Ammon's horn (tissue), 1 donor: Measurements from ENCODE around the gene TNRC18.
"Not testable (repeated sequence)": the region's sequence is repeated elsewhere in the genome, so short reads cannot be mapped to it uniquely, and the experiment has no call there.

Experiments
- DNase-seq: peaks from one replicate; pipeline ENCODE4 v3.0.0-alpha.2; 2016; ENCODE audit warnings: low spot score

TNRC18 gene

GRCh38 chr7:5291301-5291700 is 132.3 kb downstream of the TNRC18 start:
- DNase-seq: no peak

GRCh38 chr7:5289355-5289754 is 134.3 kb downstream of the TNRC18 start:
- DNase-seq: no peak

GRCh38 chr7:5288560-5288959 is 135.1 kb downstream of the TNRC18 start:
- DNase-seq: not testable (repeated sequence)

GRCh38 chr7:5287802-5288201 is 135.8 kb downstream of the TNRC18 start:
- DNase-seq: no peak

GRCh38 chr7:5287373-5287772 is 136.3 kb downstream of the TNRC18 start:
- DNase-seq: not testable (repeated sequence)

GRCh38 chr7:5286933-5287332 is 136.7 kb downstream of the TNRC18 start:
- no peak for DNase-seq

GRCh38 chr7:5284304-5285281 is 139.0 kb downstream of the TNRC18 start:
- DNase-seq: peak; percentile 59

- no peak for DNase-seq
Observed at GRCh38 chr7:5283421-5284303, 140.0 kb downstream of the TNRC18 start.

GRCh38 chr7:5282543-5283316 is 140.9 kb downstream of the TNRC18 start, which contains the start of gene SLC29A4:
TSS of gene SLC29A4 (plus strand) at chr7:5282943. CDS start at chr7:5287817, 4,874 bp downstream.
- DNase-seq: peak; percentile 67

- DNase-seq: not testable (repeated sequence)
Observed at GRCh38 chr7:5281598-5282500, 141.8 kb downstream of the TNRC18 start.

- DNase-seq: no peak
Observed at GRCh38 chr7:5279734-5280133, 143.9 kb downstream of the TNRC18 start.

GRCh38 chr7:5278766-5279165 is 144.9 kb downstream of the TNRC18 start:
- DNase-seq: no peak

GRCh38 chr7:5276611-5277010 is 147.0 kb downstream of the TNRC18 start:
- DNase-seq: no peak

- not testable (repeated sequence) for DNase-seq
Observed at GRCh38 chr7:5276123-5276522, 147.5 kb downstream of the TNRC18 start.

- DNase-seq: not testable (repeated sequence)
Observed at GRCh38 chr7:5275510-5275909, 148.1 kb downstream of the TNRC18 start.

GRCh38 chr7:5274985-5275431 is 148.6 kb downstream of the TNRC18 start:
- not testable (repeated sequence) for DNase-seq

- DNase-seq: no peak
Observed at GRCh38 chr7:5274441-5274840, 149.2 kb downstream of the TNRC18 start.

- not testable (repeated sequence) for DNase-seq
Observed at GRCh38 chr7:5273831-5274405, 149.7 kb downstream of the TNRC18 start.

GRCh38 chr7:5270788-5271187 is 152.8 kb downstream of the TNRC18 start:
- no peak for DNase-seq
